Stimulated activated CD4-positive, alpha-beta T cell treated with anti-CD3 and anti-CD28 coated beads, Interleukin-15, amount 100 ng/mL, for 24 hours (primary cell): ENCODE measurements around the gene PREX1.
A peak's percentile ranks its signal among the peaks of the same experiment; 100 is the strongest.
"Not testable (repeated sequence)": the region's sequence is repeated elsewhere in the genome, so short reads cannot be mapped to it uniquely, and the experiment has no call there.

Source experiments
- DNase-seq: peaks from one replicate; pipeline ENCODE4 v3.0.0-alpha.2; 2020

The PREX1 gene

DNA sequence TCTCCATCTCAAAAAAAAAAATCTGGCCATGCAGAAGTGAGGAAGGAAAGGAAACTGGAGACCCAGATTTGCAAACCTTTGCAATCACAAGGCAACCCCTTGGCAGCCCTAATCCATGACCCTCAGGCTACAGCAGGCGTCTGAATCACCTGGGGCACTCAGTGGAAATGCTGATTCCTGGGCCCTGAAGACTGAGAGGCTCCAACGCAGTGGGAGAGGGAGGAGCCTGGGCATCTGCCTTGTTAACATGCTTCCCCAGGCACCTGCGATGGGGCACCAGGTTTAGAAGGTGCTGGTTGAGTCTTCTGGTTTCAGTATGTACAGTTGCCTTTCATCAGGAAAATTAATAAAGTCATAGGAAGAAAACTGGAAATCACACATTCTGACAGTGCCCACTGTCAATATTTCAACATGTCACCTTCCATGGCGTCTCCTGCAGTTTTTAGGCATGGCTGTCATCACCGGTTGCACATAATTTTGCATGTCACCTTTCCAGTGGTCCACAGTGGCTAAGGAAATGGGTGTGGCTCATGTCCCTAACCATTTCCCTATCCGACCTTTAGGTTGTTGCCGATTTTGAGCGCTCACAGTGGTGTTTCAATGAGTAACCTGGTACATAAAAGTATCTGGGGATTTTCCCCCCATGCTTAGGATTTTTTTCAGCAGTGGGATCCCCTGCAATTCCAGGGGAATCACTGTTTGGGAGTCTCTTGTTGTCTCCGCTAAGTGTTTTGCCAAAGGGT, 56.9 kb downstream of the PREX1 start:
- no peak for DNase-seq

DNA sequence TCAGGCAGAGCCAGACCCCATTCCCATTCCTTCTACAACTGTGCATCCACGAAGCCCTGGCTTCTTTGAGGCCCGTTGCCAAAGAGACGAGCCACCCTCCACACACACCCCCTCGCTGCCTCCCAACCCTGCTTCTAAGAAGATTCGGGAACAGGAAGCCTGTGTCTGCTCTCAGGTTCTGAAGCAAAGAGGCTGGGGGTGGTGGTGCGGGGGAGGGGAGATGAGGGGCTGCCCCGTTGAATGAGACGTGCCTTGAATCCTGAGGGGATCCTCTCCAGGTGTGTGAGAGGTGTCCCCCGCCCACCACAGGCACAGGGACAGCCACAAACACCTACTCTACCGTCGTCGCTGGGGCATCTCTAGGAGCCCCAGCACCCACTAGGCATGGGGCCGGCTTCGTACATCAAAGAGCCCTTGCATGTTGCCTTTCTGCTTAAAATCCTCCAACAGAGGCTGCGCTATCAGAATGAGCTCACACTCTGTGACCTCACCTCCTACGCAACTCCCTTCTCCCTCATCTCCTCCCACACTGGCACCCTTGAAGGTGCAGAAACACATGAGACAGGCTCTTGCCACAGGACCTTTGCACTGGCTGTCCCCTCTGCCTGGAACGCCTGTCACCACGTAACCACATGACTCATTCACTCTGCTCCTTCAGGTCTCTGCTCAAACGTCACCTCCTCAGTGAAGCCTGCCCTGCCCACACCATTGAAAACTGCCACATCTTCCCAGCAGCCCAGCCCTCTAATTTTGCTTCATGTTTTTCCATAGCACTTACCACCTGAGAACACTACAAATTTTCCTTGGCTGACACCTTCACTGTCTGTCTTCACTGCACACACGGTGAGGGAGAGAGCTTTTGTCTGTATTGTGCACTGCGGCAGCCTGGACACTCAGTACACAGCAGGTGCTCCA, 58.5 kb downstream of the PREX1 start:
- DNase-seq = peak; percentile 95

DNA sequence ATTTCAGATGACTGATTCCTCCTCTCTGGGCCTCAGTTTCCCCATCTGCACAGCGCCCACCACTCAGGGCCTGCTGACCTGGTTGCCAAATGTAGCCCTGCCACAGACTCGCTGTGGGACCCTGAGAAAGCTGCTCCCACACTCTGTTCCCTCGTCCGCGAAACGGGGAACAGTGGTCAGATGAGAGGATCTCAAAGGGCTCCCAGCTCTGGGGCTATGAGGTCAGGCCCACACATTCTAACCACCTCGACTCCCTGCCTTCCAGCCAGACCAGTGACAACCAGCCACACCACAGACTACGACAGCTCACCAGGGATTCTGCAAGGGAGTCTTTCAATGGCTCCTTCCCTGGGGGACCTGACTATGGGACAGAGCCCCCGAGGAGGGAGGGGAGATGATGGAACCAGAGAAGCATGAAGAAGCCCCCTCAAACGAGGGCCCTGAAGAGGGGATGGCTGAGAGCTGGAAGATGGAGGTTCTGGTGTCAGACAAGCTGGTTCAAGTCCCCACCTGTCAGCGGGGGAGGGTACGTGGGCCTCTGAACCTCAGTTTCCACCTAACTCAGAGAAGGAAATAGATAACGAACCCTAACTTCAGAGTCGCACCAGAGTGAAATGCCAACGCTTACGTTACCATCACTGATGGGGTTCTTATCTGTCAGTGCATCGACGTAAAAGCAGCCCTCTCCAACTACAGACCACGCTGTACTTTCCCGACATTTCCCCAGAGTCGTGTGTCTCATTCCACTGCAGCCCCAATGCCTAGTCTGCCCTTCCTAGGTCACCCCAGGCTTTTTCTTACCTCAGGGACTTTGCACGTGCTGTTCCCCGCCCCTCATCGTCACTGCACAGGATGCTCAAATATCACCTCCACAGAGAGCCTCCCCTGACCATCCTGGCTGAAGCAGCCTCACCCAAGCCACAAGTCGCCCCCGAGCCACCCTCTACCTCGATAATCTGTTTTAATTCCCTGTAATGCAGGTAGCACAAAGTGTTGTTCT, 60.5 kb downstream of the PREX1 start:
- peak; percentile 54 for DNase-seq

DNA sequence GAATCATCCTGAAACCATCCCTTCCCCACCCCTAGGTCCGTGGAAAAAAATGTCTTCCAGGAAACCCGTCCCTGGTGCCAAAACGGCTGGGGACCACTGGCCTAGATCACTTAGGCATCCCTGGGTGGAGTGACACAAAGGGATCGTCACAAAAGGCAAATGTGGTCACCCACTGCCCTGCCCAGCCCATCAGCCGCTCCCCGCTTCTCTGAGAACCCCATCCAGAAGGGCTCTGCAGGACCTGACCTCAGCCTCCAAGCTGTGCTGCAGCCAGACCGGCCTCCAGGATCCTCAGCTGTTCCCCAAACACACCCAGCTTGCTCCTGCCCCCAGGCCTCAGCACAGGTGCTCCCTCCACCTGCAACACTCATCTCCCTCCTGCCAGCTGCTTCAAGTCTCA, 61.6 kb downstream of the PREX1 start:
- DNase-seq = no peak

DNA sequence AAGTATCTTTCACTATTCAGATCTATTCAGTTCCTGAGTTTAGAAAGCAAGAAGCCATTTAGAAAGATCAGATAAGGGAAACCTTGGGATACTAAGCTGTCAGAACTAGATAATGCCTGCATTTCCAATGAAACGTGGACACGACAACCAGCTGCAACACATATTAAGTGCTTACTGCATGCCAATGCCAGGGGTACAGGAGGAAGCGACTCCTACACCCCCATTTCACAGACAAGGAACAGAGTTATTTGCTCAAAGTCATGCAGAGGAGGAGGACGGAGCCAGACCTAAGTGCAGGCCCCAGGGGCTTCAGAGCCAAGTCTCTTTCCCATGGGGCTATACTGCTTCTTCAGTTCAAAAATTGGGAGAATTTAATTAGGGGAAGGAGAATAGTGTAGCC, 62.4 kb downstream of the PREX1 start:
- DNase-seq = no peak

DNA sequence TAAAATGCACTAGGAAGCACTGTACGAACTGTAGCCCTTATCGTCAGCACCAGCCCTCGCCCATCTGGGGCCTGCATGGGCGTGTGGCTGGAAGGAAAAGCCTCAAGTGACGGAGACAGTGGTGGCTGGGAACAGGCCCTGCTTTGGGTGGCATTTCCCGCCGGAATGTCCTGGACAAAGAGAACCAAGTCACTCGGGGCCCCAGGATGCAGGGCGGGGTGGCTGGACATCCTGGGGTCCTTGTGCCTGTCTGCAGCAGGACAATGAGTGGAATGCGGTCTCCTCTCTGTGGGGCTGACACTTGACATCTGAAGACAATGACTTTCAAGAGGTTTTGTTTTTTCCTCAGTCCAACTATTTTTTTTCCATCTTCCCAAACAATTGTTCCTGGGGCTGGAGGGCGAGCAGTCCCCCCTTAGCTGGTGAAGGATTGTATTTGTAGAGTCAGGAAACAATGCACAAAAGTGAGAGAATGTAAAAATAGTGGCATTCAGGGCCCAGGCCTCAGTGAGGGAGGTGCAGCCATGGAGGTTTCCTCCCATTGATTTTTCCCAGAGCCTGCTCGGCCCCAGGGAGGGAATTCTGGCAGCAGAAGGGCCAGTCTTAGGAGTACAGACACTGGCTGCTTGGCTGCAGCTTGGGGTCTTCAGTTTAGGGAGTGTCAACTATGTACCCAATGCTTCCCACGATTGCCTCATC, 64.4 kb downstream of the PREX1 start:
- DNase-seq = no peak

DNA sequence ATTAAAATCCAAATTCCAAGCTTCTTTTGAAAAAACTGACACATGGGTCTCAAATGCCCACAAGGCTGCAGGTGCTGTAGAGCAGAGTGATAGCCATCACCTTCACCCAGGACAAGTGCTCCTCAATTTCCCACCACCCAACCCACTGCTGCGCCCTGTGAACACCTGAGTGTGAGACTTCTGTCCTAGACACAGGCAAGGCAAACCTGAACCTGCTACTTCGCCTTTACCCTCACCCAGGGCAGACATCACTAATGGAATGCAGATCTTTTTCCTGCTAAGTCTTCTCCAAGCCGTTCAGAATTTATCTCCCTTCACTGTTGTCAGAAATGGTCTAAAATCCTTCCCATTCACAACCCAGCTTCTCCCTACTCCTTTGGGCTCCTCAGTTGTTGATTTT, 65.9 kb downstream of the PREX1 start:
- DNase-seq = no peak

DNA sequence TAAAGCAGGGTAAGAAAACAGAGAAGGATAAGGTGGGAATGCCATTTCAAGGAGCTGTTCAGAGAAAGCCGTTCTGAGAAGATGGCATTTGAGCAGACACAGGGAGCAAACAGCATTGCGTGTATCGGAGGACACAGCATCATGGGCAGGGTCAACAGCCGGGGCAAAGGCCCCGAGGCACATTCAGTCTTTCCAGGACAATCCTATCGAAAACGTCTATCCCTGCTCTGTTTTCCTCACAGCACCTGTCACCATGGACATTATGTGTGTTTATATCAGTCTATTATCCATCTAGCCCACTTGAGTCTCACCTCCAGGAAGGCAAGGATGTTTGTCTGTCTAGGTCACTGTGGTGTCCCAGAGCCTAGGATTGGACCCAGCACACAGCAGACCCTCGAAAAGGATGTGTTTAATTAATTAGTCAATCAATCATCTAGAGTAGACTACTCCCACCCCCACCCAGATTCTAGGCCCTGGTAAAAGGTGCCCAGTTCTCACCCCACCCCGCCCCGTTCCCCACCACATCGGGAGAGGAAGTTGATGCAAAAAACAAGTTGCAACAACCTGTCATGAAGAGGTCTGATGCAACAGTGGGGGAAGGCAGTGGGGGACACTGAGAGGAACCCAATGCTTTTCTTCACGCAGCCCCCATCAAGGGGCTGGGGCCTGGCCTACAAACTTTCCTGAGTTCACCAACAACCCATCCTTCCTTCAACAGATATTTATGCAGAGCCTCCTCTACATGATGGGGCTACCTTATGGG, 66.6 kb downstream of the PREX1 start:
- DNase-seq = no peak

DNA sequence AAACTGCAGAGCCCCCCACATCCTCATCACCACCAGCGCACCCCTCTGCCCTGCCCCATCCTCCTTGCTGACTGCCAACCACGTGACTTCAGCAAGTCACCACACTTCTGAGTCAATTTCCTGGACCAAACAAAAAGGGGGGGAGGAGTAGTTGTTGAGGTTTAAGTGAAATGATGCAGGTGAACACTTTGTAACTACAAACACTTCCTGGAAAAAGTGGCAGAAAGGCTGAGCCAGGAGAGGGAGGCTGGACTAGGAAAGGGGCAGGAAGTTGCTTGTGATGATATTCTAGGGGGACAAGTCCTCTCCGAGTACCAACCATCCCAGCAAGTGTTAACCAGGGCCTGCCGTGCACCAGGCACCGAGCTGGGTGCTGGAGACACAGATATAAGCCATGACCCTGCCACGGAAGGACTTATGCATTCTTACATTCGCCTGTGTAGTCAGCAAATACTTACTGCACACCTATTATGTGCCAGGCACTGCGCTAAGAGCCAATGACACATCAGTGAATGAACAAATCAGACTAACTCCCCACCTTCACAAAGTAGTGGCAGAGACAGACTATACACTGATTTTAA, 67.3 kb downstream of the PREX1 start:
- DNase-seq = peak; percentile 68

DNA sequence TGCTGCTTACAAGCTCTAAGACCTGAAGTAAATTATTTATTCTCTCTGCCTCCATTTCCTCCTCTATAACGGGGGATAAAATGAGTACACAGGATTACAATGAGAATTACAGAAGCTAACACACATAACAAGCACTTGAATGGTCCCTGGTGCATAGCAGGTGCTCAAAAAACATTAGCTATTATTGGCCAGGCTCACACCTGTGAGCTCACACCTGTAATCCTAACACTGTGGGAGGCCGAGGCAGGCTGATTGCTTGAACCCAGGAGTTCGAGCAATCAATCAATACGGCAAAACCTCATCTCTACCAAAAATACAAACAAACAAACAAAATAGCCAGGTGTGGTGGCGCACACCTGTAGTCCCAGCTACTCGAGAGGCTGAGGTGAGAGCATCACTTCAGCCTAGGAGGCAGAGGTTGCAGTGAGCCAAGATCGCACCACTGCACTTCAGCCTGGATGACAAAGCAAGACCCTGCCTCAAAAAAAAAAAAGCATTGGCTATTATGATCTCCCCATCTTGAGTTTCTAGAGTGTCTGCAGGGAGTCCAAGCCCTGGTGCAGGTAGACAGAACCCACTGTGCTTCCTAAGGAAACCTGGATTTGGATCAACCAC, 68.1 kb downstream of the PREX1 start:
- DNase-seq = no peak

DNA sequence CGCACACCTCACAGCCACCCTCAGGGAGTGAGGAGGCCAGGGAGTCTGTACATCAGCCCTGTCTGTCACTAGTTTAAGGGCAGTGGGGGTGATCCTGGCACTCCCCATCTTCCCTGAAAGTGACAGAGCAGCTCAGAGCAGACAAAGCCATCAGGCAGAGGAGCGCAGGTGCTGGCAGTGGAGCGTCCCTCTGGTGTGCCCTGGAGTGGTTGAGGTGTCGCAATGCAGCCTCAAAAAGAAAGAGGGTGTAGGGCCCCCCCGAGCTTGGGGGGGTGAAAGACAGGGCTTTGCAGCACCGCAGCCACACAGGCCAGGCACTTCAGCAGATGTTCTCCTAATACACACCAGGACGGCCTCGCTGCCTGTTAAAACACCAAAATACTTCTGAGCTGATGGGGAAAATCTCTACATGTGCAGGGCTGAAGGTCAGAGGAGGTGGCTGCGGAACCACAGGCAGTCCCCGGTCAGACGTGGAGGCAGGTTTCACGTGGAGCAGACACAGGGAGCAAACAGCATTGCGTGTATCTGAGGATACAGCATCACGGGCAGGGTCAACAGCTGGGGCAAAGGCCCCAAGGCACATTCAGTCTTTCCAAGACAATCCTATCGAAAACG, 69.5 kb downstream of the PREX1 start:
- no peak for DNase-seq

DNA sequence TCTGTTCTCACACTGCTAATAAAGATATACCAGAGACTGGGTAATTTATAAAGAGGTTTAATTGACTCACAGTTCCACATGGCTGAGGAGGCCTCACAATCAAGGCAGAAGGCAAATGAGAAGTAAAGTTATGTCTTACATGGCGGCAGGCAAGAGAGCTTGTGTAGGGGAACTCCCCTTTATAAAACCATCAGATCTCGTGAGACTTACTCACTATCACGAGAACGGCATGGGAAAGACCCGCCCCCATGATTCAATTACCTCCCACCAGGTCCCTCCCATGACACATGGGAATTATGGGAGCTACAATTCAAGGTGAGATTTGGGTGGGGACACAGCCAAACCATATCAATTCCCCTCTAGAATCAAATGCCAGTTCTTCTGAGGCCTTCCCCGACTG, 71.0 kb downstream of the PREX1 start:
- not testable (repeated sequence) for DNase-seq

DNA sequence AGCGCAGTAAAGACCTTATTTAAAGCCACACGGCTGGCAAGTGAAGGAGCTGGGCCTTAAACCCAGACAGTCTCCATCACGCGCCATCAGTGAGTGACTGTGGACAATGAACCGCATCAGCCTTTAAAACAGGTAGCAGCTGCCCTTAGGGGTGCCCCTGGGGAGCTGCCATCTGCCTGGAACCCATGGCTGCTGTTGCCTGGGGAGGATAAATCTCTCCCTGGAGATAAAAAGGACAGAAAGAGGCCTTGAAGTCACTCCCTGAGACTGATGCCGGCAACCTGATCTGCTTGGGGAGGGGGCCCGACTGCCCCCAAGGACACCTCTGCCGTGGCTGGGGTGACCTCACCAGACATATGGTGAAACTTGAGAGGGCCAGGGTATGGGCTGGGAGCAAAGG, 73.5 kb downstream of the PREX1 start:
- no peak for DNase-seq

DNA sequence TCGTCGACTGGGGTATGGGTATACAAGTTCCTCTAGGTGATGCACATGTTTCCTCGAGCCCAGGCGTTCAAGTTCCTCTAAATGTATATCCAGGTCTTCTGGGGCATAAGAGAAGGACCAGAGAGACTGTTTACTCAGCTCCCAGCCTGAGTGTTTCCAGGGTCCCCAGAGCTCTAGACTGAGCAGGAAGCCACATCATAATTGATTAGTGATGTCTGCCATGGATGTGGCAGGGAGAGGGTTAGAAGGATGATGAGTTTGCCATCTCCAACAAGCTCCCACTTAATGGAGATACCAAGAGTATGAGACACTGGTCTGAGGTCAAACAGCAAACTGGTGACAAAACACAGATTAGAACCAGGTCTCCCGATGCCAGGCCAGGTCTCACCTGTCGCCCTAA, 74.8 kb downstream of the PREX1 start:
- no peak for DNase-seq

DNA sequence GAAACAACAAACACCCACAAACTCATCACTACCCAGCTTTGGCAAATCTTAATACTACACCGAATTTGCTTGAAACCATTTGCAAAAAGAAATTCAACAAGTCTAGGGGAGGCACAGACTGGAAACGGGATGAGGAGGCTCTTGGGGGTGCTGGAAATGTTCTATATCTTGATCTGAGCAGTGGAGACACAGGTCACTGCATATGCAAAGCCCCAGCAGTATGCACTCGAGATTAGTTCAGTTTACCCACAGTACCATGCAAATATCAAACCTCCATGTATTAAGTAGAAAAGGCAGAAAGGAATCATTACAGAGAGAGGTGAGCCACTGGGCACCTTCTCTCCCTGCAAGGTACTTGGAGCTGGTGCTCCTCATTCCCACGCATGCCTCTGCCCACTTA, 75.9 kb downstream of the PREX1 start:
- DNase-seq = no peak

DNA sequence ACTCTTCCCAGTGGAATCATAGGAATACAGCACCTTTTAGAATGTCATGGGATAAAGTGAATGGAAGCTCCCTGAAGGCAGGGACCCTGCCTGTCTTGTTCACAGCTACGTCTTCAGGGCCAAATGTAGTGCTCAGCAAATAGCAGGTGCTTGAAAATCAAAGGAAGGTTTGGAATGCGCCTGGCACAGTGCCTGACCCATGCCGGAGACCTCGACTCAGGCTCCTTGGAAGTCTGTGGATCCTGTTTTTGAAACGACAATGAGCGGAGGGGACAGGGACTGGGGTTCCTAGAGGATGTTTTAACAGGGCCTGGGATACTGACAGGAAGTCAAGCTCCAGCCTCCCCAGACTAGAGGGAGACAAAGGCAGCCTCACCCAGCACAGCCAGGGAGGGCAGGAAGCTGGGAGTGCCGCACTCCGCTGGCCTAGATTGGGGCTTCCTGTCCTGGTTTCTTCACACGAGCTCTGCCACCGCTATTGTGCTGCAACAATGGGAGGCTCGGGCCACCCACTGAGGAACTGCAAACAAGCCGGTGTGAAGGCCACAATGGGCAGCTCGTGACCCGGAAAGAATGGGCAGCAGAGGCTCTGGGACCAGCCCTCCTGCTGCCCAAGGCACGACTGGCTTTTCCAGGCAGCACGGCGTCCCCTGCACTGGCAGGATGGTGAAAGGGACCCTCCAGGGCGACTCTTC, 76.7 kb downstream of the PREX1 start:
- peak; percentile 44 for DNase-seq

DNA sequence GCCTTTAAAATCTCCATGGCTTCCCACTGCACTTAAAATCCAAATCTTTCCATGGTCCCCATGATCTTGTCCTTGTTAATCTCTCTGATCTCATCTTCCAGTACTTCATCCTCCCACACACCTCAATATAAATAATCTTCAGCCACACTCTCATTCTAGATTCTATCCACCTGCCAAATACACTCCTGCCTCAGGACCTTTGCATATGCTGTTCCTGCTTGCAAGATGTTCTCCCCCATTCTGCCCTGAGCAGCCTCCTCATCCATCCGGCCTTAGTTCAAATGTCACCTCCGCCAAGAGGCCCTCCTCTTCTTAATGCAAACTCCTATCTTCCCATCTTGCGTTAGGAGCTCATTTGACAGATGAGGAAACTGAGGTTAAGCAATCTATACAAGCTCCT, 77.4 kb downstream of the PREX1 start:
- no peak for DNase-seq

DNA sequence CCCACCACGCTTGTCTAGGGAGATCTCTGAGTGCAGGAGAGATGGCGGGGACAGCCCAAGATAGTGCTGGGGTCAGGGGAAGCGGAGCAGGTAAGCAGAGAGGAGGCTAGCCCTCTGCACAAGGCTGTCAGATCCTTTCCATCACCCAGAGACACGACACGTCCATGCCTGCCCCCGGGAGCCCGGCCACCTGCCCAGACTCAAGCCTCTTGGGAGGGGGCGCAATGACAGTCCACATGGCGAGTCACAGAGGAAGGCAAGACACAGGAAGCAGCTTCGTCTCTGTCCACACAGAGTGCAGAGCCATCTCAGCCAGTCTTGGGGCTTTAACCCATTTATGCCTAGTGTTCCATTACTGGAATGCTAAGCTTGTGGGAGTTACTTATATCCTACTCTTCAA, 78.4 kb downstream of the PREX1 start:
- DNase-seq = no peak

DNA sequence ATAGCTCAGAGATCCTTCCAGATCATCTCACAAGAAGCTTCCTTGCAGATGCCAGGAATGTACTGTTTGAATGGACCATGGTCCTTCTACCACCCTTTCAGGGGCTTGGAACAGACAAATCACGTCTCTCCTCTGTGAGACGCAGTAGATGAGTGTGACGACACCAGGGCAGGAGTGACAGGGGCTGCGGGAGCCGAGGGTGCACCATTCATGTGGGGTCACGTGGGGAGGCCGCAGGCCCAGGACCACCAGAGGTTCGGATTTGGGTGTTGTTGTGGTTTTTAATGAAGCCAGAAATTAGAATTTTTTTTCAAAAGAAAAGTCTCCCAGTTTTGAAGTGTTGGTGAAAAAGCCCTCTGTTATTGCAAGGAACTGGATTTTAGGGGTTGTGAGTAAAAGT, 79.2 kb downstream of the PREX1 start:
- DNase-seq = no peak
